SJSA1 (cell line): ENCODE measurements around the gene FUT7. TPM values are rescaled to one million over a fixed set of nuclear protein-coding genes. Genes with fewer than 3 reads are reported as not detected.

ENCODE experiments used
- DNase-seq, 2 experiments: peaks; one replicate each; pipeline ENCODE4 v3.0.0-alpha.2; 2015 to 2020; ENCODE audit warnings: low spot score in 2 of 2, low read depth in 1 of 2
- H3K27ac ChIP-seq: fragments of 250-450 bp; sonication (Bioruptor Pico); 2 replicates; pipeline ENCODE4 v1.5.1; 2020; ENCODE audit warnings: mild to moderate bottlenecking, moderate library complexity
- H3K27me3 ChIP-seq: fragments of 250-450 bp; sonication (Bioruptor Pico); replicated peaks from 2 replicates; pipeline ENCODE4 v1.5.1; 2020; ENCODE audit warnings: mild to moderate bottlenecking, moderate library complexity
- H3K36me3 ChIP-seq: fragments of 250-450 bp; sonication (Bioruptor Pico); 2 replicates; pipeline ENCODE4 v1.5.1; 2020; ENCODE audit warnings: mild to moderate bottlenecking
- H3K4me1 ChIP-seq: fragments of 250-450 bp; sonication (Bioruptor Pico); replicated peaks from 2 replicates; pipeline ENCODE4 v1.6.1; 2021; ENCODE audit warnings: mild to moderate bottlenecking
- H3K4me3 ChIP-seq: fragments of 250-450 bp; sonication (Bioruptor Pico); 2 replicates; pipeline ENCODE4 v1.5.1; 2020; ENCODE audit warnings: mild to moderate bottlenecking
- H3K9me3 ChIP-seq: fragments of 250-450 bp; sonication (Bioruptor Pico); replicated peaks from 2 replicates; pipeline ENCODE4 v1.5.1; 2020; ENCODE audit warnings: mild to moderate bottlenecking
- total RNA-seq: library from RNA; depleted of rRNA; stranded (reverse); fragments of >200 nt; shearing (Covaris generic); gene quantifications from 2 replicates; pipeline ENCODE4 v1.2.3, GENCODE V29; 2014

FUT7 gene
- total RNA-seq, 1 experiment from 2014 or later = not detected

GRCh38 chr9:137027369-137028262 lies 4.3 kb downstream of the FUT7 start, which contains the start of gene ABCA2:
Gene ABCA2, minus strand, starts transcription at chr9:137028237. Its CDS starts 97 bp downstream, at chr9:137028140.
- no peaks in the 10 kb centered on the region for H3K9me3 ChIP-seq
- no peak within 1 kb of the TSS for H3K27ac ChIP-seq
- H3K36me3 ChIP-seq = no peaks in the 10 kb centered on the region
- H3K27me3 ChIP-seq = peaks cover 9% of the 10 kb centered on the region
- peaks cover 14% of the 10 kb centered on the region for H3K4me1 ChIP-seq
- H3K4me3 ChIP-seq = peak within 1 kb of the TSS; percentile 20
- DNase-seq = no peak

- DNase-seq = no peak
- Histone ChIP-seq H3K36me3 (no peaks in the 10 kb centered on the region), H3K27ac (no peak overlapping the region), H3K9me3 (no peaks in the 10 kb centered on the region), H3K4me1 (peaks cover 14% of the 10 kb centered on the region), H3K27me3 (peaks cover 9% of the 10 kb centered on the region), H3K4me3 (no peak overlapping the region)
Measured at GRCh38 chr9:137026828-137027227, 5.1 kb downstream of the FUT7 start.

GRCh38 chr9:137026384-137026783 lies 5.5 kb downstream of the FUT7 start:
- no peak for DNase-seq
- no peaks in the 10 kb centered on the region for H3K9me3 ChIP-seq
- H3K4me3 ChIP-seq = no peak overlapping the region
- H3K4me1 ChIP-seq = peaks cover 14% of the 10 kb centered on the region
- H3K36me3 ChIP-seq = no peaks in the 10 kb centered on the region
- H3K27ac ChIP-seq = no peak overlapping the region
- H3K27me3 ChIP-seq = peaks cover 9% of the 10 kb centered on the region

- H3K27me3 ChIP-seq = peaks cover 9% of the 10 kb centered on the region
Measured at GRCh38 chr9:137025517-137025966, 6.3 kb downstream of the FUT7 start.

GRCh38 chr9:137023583-137023991 lies 8.3 kb downstream of the FUT7 start:
- no peak overlapping the region for H3K27ac ChIP-seq
- H3K4me1 ChIP-seq = peaks cover 8% of the 10 kb centered on the region
- no peaks in the 10 kb centered on the region for H3K9me3 ChIP-seq
- H3K4me3 ChIP-seq = no peak overlapping the region
- no peak for DNase-seq
- H3K27me3 ChIP-seq = peaks cover 5% of the 10 kb centered on the region
- H3K36me3 ChIP-seq = no peaks in the 10 kb centered on the region

More at GRCh38 chr9:137025517-137025966, 6.3 kb downstream of the FUT7 start:
- Histone ChIP-seq H3K9me3 (no peaks in the 10 kb centered on the region), H3K4me3 (no peak overlapping the region), H3K4me1 (peaks cover 14% of the 10 kb centered on the region), H3K27ac (no peak overlapping the region), H3K36me3 (no peaks in the 10 kb centered on the region)
- DNase-seq = no peak

- DNase-seq = no peak
- Histone ChIP-seq H3K4me3 (no peak overlapping the region), H3K4me1 (peaks cover 4% of the 10 kb centered on the region; the same call in 1 of the 2 replicates), H3K27me3 (0 out of 2 replicates have a peak, but pooled peaks cover 2% of the 10 kb centered on the region), H3K9me3 (no peaks in the 10 kb centered on the region), H3K36me3 (no peaks in the 10 kb centered on the region), H3K27ac (no peak overlapping the region)
Measured at GRCh38 chr9:137023157-137023556, 8.7 kb downstream of the FUT7 start.

GRCh38 chr9:137022662-137023008 lies 9.3 kb downstream of the FUT7 start:
- DNase-seq = no peak
- H3K27ac ChIP-seq = no peak overlapping the region
- peaks cover 4% of the 10 kb centered on the region; the same call in 1 of the 2 replicates for H3K4me1 ChIP-seq
- H3K36me3 ChIP-seq = no peaks in the 10 kb centered on the region
- H3K9me3 ChIP-seq = no peaks in the 10 kb centered on the region
- H3K27me3 ChIP-seq = 0 out of 2 replicates have a peak, but pooled peaks cover 2% of the 10 kb centered on the region
- no peak overlapping the region for H3K4me3 ChIP-seq

GRCh38 chr9:137021979-137022661 lies 9.8 kb downstream of the FUT7 start:
- Histone ChIP-seq H3K27me3 (0 out of 2 replicates have a peak, but pooled peaks cover under 1% of the 10 kb centered on the region), H3K36me3 (no peaks in the 10 kb centered on the region), H3K4me1 (no peaks in the 10 kb centered on the region), H3K4me3 (no peak overlapping the region), H3K27ac (no peak overlapping the region), H3K9me3 (no peaks in the 10 kb centered on the region)
- DNase-seq = peak in 1 of 2 experiments; percentile 63

GRCh38 chr9:137021568-137021978 lies 10.3 kb downstream of the FUT7 start:
- no peaks in the 10 kb centered on the region for H3K9me3 ChIP-seq
- DNase-seq = no peak
- H3K27ac ChIP-seq = no peak overlapping the region
- H3K27me3 ChIP-seq = no peaks in the 10 kb centered on the region
- H3K4me3 ChIP-seq = no peak overlapping the region
- H3K36me3 ChIP-seq = no peaks in the 10 kb centered on the region
- no peaks in the 10 kb centered on the region for H3K4me1 ChIP-seq

- Histone ChIP-seq H3K4me1 (no peaks in the 10 kb centered on the region), H3K27ac (no peak overlapping the region), H3K27me3 (no peaks in the 10 kb centered on the region), H3K4me3 (no peak overlapping the region), H3K9me3 (no peaks in the 10 kb centered on the region), H3K36me3 (no peaks in the 10 kb centered on the region)
- no peak for DNase-seq
Measured at GRCh38 chr9:137020771-137021567, 10.9 kb downstream of the FUT7 start.

- Histone ChIP-seq H3K9me3 (no peaks in the 10 kb centered on the region), H3K36me3 (no peaks in the 10 kb centered on the region), H3K4me1 (no peaks in the 10 kb centered on the region), H3K27ac (no peak overlapping the region), H3K27me3 (no peaks in the 10 kb centered on the region), H3K4me3 (no peak overlapping the region)
- no peak for DNase-seq
Measured at GRCh38 chr9:137019891-137020683, 11.8 kb downstream of the FUT7 start.

- no peak overlapping the region for H3K4me3 ChIP-seq
- no peaks in the 10 kb centered on the region for H3K27me3 ChIP-seq
- H3K9me3 ChIP-seq = no peaks in the 10 kb centered on the region
- H3K4me1 ChIP-seq = no peaks in the 10 kb centered on the region
- H3K36me3 ChIP-seq = no peaks in the 10 kb centered on the region
- DNase-seq = no peak
- H3K27ac ChIP-seq = no peak overlapping the region
Measured at GRCh38 chr9:137018761-137019559, 12.9 kb downstream of the FUT7 start.
